Right lobe of liver (tissue), 6 donors: ENCODE data around the gene DNASE1. TPM values are rescaled to one million over a fixed set of nuclear protein-coding genes. Genes with fewer than 3 reads are reported as not detected.
A peak's percentile ranks its signal among the peaks of the same experiment; 100 is the strongest.

ENCODE experiments used
- ATAC-seq, 4 donors: fragments of 200-7000 bp; cut with Tn5 transposase; one replicate each; pipeline ENCODE4 v1.9.1; 2020; ENCODE audit warnings: mild to moderate bottlenecking in 4 of 4, moderate library complexity in 4 of 4
- DNase-seq, 3 donors: peaks; one replicate each; pipeline ENCODE4 v3.0.0-alpha.2; 2020
- H3K27ac ChIP-seq, 3 donors: fragments of 200-600 bp; one replicate each; pipeline ENCODE4 v1.8.0; 2022
- H3K27me3 ChIP-seq, 2 donors: fragments of 200-600 bp; one replicate each; pipeline ENCODE4 v1.8.0; 2022
- H3K36me3 ChIP-seq, 4 donors: fragments of 200-600 bp; sonication (generic) in 1 of 4; one replicate each; pipeline versions ENCODE4 v1.5.1 to v1.8.0; 2017 to 2022; ENCODE audit warnings: control low read depth in 1 of 4
- H3K4me1 ChIP-seq, 4 donors: fragments of 200-600 bp; sonication (generic) in 1 of 4; one replicate each; pipeline versions ENCODE4 v1.5.1 to v1.8.0; 2017 to 2022; ENCODE audit warnings: control low read depth in 1 of 4
- H3K4me3 ChIP-seq, 3 donors: fragments of 200-600 bp; one replicate each; pipeline ENCODE4 v1.8.0; 2022
- H3K9me3 ChIP-seq, 4 donors: fragments of 200-600 bp; sonication (generic) in 1 of 4; one replicate each; pipeline versions ENCODE4 v1.5.1 to v1.8.0; 2017 to 2022; ENCODE audit warnings: control low read depth in 1 of 4
- POLR2A ChIP-seq: fragments of 450-650 bp; IDR thresholded peaks from one replicate; pipeline ENCODE4 v1.6.1; 2017; ENCODE audit warnings: antibody characterized with exemption, mild to moderate bottlenecking
- WGBS: methylation state at CpG from one replicate; pipeline ENCODE4 v1.1.6; 2018; ENCODE audit warnings: low coverage, low lambda C conversion rate; ENCODE audit not compliant: insufficient coverage; ENCODE audit errors: missing lambda C conversion rate; 5-methylcytosine and 5-hydroxymethylcytosine counted together
- intact Hi-C, 2 donors: fragments of 100-400 bp; cut with DNase I; formaldehyde crosslinking; loops; one replicate each; pipeline versions ENCODE4 v1.11.2 to v1.14.1; 2022
- total RNA-seq, 6 experiments: library from RNA; depleted of rRNA in 2 of 6; stranded (reverse); fragments of >200 nt in 2 of 6; fragmentation: NEBNext Ultra II Directional in 3 of 6; extraction: Animal tissue kit (Norgen Biotek cat#: 25700) in 3 of 6; gene quantifications; one replicate each; pipeline versions ENCODE4 v1.1.0 to v1.2.4, GENCODE V29; 2016 to 2023
- TF ChIP-seq, protein P1 (sequence below), 4 donors: fragments of 200-600 bp in 3 of 4; fragments of 450-650 bp in 1 of 4; IDR thresholded peaks; one replicate each; pipeline versions ENCODE4 v1.5.1 to v1.8.0; 2016 to 2022; ENCODE audit warnings: antibody characterized with exemption in 4 of 4, mild to moderate bottlenecking in 2 of 4
- donor health status: DM: no; HTN: yes; CAD: no.
- donor health status: DM: no; HTN: no; CAD: no.
- donor health status: DM: no; HTN: no; CAD: no.
- donor health status: DM: no; HTN: yes; CAD: no.
- donor health status: DM: no; HTN: yes; CAD: no.

DNASE1 gene
- total RNA-seq, 6 experiments from 2014 or later, result 1.4 to 6.2 (median 3.1) TPM

DNA sequence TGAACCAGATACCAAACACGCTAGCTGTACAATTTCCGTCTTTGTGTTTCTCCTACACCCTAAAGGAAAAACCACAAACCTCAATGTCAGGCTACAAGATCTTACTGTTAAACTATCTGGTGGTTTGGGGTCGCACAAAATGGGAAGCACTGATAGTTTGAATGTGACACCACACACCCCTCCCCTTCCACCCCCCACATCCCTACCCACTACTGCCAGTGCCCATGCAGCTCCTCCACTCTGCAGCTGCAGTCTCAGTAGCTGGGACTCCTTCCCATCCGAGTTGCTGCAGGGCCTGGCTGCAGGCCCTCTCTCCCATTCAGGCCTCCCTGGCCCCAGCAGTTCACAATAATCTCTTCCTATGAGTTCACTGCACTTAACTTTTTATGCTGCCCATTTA is 44.5 kb downstream of the DNASE1 start:
- ATAC-seq, result no peak

DNA sequence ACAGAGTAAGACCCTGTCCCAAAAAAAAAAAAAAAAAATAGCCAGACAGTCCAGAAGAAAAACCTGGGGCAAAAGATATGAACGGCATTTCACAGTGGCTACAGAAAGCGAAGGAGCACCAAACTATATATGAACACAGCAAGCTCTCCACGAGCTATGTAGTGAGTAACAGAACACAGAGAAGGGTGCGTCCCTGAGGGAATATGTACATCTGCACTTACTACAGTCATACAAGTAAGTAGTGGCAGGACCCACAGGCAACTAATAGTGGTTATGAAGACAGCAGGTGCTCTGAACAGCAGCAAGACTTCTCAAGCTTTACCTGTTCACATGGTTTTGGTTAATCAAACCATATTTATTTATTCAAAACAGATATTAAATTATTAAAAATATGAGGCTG is 47.0 kb downstream of the DNASE1 start:
- no peaks in the 10 kb centered on the region for H3K27me3 ChIP-seq
- intact Hi-C loops, result no loop called here
- TF ChIP-seq, protein P1, sequence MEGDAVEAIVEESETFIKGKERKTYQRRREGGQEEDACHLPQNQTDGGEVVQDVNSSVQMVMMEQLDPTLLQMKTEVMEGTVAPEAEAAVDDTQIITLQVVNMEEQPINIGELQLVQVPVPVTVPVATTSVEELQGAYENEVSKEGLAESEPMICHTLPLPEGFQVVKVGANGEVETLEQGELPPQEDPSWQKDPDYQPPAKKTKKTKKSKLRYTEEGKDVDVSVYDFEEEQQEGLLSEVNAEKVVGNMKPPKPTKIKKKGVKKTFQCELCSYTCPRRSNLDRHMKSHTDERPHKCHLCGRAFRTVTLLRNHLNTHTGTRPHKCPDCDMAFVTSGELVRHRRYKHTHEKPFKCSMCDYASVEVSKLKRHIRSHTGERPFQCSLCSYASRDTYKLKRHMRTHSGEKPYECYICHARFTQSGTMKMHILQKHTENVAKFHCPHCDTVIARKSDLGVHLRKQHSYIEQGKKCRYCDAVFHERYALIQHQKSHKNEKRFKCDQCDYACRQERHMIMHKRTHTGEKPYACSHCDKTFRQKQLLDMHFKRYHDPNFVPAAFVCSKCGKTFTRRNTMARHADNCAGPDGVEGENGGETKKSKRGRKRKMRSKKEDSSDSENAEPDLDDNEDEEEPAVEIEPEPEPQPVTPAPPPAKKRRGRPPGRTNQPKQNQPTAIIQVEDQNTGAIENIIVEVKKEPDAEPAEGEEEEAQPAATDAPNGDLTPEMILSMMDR (IDR thresholded peaks at IDR 0.05), result no peak
- TF ChIP-seq POLR2A, result no peak
- no peaks in the 10 kb centered on the region for H3K9me3 ChIP-seq
- 93% methylated on average over 3 of the region's 4 CpGs for WGBS
- H3K4me1 ChIP-seq, result peaks cover 0 to 6% (median 0%) of the 10 kb centered on the region in 4 donors
- ATAC-seq (no peak), DNase-seq (no peak)
- H3K4me3 ChIP-seq, result no peak overlapping the region
- no peaks in the 10 kb centered on the region for H3K36me3 ChIP-seq
- H3K27ac ChIP-seq, result no peak overlapping the region

More for the DNA sequence above, 44.5 kb downstream of the DNASE1 start:
- Histone ChIP-seq H3K36me3 (no peaks in the 10 kb centered on the region), H3K27ac (no peak overlapping the region), H3K9me3 (no peaks in the 10 kb centered on the region), H3K4me3 (no peak overlapping the region), H3K27me3 (no peaks in the 10 kb centered on the region), H3K4me1 (peaks cover 0 to 30% (median 7%) of the 10 kb centered on the region in 4 donors)
- DNase-seq, result peak in 1 of 3 donors; percentile 22
- no peak for TF ChIP-seq POLR2A
- TF ChIP-seq, protein P1 (IDR thresholded peaks at IDR 0.05), result no peak
- WGBS, result 58% methylated on average over 4 of the region's 4 CpGs
- intact Hi-C loops, result loop anchor here in 1 of 2 donors (10.0 kb wide), 1 partner anchor 176 kb away; no protein-coding TSS in a partner anchor

DNA sequence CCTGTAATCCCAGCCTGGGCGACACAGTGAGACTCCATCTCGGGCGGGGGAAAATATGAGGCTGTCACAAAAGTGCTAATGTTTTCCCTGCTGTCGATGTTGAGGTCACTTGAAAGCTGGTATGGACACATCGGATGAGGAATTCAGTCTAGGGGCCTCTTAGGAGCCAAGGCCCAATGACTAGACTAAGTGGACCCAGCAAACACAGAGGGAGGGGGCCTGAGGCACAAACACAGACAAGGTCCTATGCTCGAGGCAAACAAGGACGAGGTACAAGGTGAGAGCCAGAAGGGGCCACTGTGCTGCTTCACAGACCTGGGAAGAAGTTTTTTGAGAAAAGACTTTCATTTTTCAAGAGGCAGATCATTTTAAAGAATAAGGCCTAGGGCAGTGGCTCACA is 47.6 kb downstream of the DNASE1 start:
- Histone ChIP-seq H3K27ac (no peak overlapping the region), H3K4me1 (peaks cover 0 to under 1% (median 0%) of the 10 kb centered on the region in 4 donors), H3K36me3 (no peaks in the 10 kb centered on the region), H3K9me3 (no peaks in the 10 kb centered on the region), H3K4me3 (no peak overlapping the region), H3K27me3 (no peaks in the 10 kb centered on the region)
- intact Hi-C loops, result no loop called here
- WGBS, result 89% methylated on average over 5 of the region's 7 CpGs
- ATAC-seq (no peak), DNase-seq (peak in 1 of 3 donors; percentile 5)
- TF ChIP-seq, protein P1 (IDR thresholded peaks at IDR 0.05), result no peak
- no peak for TF ChIP-seq POLR2A

DNA sequence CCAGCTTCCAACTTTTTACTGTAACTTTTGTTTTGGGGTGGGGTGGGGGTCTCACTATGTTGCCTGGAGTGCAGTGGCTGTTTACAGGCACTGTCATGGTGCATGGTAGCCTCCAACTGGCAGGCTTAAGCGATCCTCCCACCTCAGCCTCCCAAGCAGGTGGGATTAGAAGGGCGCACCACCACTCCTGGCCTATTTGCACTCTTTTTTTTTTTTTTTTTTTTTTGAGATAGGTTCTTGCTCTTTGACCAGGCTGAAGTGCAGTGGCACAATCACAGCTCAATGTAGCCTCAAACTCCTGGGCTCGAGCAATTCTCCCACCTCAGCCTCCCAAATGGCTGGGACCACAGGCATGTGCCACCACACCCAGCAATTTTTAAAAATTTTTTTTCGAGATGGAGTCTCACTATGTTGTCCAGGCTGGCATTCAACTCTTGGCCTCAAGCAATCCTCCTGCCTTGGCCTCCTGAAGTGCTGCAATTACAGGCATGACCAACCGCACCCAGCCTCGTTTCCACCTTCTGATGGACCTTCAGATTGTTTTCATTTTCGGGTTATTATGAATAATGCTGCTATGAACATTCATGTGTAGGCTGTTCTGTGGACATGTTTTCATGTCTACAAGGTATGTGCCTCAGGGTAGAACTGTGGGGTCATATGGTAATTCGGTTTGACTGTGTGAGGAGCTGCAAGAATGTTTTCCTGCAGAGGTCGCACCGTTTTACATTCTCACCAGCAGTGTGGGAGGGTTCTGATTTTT is 51.9 kb downstream of the DNASE1 start:
- H3K9me3 ChIP-seq, result no peaks in the 10 kb centered on the region
- DNase-seq (peak in 1 of 3 donors; percentile 18), ATAC-seq (no peak)
- H3K4me3 ChIP-seq, result no peak overlapping the region
- H3K4me1 ChIP-seq, result peaks cover 0 to under 1% (median under 1%) of the 10 kb centered on the region in 4 donors
- 81% methylated on average over 8 of the region's 10 CpGs for WGBS
- TF ChIP-seq, protein P1 (IDR thresholded peaks at IDR 0.05), result no peak
- no peak for TF ChIP-seq POLR2A
- no peaks in the 10 kb centered on the region for H3K36me3 ChIP-seq
- H3K27me3 ChIP-seq, result no peaks in the 10 kb centered on the region
- H3K27ac ChIP-seq, result no peak overlapping the region
- intact Hi-C loops, result no loop called here

Other genes starting within 250 kb of the DNASE1 start
- 1 to 10 TPM in 3 of 6 experiments, under 1 TPM in 3; 0.86 to 1.7 (median 1.1) TPM for gene ZNF597, start 211.2 kb upstream of the DNASE1 start, total RNA-seq
- gene NAA60, start 211.0 kb upstream of the DNASE1 start, total RNA-seq, result 10 to 100 TPM; 25.0 to 46.6 (median 30.8) TPM
- not detected for gene C16orf90, start 159.2 kb upstream of the DNASE1 start, total RNA-seq
- gene CLUAP1, start 153.7 kb upstream of the DNASE1 start, total RNA-seq, result 1 to 10 TPM; 3.8 to 9.8 (median 6.6) TPM
- 1 to 10 TPM in 1 of 6 experiments, under 1 TPM in 5; 0.53 to 1.2 (median 0.64) TPM for gene NLRC3, start 77.3 kb upstream of the DNASE1 start, total RNA-seq
- 1 to 10 TPM; 1.8 to 2.9 (median 2.2) TPM for gene SLX4, start 43.1 kb upstream of the DNASE1 start, total RNA-seq
- 100 to 1,000 TPM in 4 of 6 experiments, 10 to 100 TPM in 2; 93.4 to 169 (median 123) TPM for gene TRAP1, start 62.8 kb downstream of the DNASE1 start, total RNA-seq
- gene CREBBP, start 226.0 kb downstream of the DNASE1 start, total RNA-seq, result 10 to 100 TPM; 18.1 to 39.8 (median 29.2) TPM